ENCODE measurements around the gene SLC23A1.
A peak's percentile ranks its signal among the peaks of the same experiment; 100 is the strongest.
"Not testable (repeated sequence)": the region's sequence is repeated elsewhere in the genome, so short reads cannot be mapped to it uniquely, and the experiment has no call there.

SLC23A1 gene

DNA sequence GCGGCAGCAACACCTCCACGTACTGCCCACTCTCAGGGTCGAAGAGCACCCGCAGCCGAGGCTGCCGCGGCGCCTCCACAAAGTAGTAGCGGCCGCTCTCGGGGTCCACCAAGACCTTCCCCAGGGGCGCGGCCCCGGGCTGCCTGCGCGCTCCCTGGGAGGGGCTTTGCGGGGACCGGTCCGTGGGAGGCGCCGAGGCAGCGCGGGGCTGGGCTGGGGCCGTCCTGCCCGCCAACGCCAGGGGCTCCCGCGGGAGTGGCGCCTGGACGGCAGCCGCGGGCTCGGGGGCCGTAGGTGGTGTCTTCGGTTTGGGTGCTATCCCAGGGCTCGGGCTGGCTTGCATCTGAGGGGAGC lies 9.2 kb upstream of the SLC23A1 start:
- no peak for DNase-seq (ENCODE audit: low read depth, low spot score)
- peak overlapping the region; percentile 99 for H3K4me3 ChIP-seq (ENCODE audit: low read length)

DNA sequence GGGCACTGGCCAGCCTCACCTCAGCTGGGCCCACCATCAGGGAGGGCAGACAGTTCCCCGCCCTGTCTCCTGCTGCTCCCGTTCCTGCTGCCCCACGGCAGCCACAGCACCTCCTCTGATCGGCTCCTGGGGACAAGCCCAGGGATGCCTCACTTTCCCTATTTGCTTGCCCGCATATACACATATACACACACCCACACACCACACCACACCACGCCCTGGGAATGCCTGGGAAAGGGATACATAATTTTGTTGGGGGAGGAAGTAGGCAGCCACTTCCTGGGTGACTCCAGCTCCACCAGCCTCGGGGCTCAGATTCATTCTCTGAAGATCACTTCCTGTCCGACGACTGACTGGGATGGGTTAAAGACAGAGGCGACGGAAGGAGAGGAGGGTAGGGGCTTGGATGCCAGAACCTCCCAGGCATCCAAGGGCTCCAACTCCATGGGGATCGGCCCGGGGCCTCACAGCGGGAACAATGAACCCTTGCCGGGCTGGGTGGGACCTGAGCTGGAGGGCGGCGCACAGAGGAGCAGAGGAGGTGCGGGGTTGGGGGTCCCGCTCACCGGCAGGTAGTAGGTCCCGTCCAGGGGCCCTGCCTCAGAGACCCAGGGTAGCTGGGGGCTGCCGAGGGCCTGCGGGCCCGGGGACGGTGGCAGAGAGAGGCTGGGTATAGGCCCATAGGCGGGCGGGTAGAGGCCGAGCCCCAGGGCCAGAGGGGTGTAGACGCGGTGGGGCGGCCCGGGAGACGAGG lies 8.7 kb upstream of the SLC23A1 start:
- peak overlapping the region; percentile 99 for H3K4me3 ChIP-seq (ENCODE audit: low read length)
- peak; percentile 62 for DNase-seq (ENCODE audit: low read depth, low spot score)

DNA sequence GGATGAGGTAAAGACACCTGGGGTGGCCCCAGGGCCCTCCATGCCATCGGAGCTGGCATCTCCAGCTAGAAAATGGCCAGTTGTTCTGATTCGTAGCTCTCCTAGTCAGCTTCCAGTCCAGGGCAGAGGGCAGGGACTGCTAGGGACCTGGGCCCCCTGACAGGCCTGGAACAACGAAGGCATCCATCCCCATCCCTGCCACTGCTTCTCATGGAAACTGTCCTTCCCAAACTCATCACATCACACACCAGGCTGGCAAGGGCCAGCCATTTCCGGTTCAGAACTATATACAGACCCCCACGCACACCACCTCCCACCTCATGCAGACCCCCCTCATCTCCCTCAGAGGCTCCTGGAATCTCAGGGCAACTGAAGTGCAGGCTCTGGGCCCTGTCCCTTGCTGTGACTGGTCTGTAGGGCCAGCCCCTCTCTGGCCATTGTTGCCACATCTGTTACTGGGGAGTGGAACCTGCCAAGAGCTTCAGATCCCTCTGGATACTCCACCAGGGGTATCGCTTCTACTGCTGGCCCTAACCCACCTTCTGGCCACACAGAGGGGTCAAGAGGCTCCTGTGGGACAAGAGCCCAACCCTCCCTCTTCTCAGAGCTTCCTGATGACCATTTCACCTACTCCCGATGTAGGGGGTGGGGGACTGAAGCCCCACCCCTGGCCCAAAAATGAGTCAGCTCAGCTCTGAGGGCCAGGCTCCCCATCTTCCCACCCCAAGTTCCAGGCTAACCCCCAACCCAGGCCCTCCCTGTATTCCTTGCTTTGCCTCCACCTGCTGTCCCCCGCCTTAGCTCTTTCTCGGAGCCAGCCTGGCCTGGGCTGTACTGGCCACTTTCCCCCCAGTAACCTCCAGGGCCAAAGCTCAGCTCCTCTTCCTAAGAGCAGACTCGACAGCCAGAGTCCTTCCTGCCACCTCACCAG lies 7.8 kb upstream of the SLC23A1 start:
- peak overlapping the region; percentile 99 for H3K4me3 ChIP-seq (ENCODE audit: low read length)
- no peak for DNase-seq (ENCODE audit: low read depth, low spot score)

DNA sequence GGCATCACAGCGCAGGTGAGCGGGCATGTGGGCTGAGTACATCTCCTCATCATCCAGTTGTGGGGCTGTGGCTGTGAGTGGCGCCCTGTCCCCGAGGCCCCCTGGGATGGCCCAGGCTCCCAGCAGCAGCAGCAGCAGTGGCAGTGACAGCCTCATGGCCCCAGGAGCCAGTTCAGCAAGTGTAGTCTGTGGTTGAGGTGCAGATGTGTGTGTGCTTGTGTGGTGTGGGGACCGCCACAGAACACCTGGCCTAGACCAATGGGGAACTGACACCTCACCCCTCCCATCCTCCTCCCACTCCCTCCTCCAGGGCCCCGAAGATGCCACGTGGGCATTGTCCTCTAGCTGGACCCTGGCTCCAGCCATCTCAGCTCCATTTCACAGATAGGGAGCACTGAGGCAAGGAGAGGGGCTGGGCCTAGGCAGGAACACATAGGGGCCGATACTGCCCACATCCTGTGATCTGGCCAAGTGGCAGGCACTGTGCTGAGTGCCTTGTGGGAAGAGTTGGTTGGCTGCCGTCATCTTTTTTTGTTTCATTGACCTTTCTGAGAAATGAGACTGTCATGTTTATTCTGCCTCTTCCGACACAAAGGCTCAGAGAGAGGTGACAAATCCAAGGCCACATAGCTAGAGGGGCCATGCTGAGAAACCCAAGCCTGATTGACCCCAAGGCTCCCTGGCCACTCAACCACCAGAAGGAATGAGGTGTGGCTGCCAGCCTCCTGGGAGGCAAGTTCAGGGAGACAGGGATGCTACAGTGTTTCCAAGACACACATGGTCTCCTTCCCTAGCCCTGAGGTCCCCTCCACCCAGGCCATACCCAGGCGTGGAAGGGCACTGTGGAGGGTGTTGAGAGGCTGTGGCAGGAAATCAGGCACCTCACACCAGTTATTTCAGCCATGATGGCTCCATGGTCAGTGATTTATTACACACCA lies 6.9 kb upstream of the SLC23A1 start, which contains the start of gene MZB1:
TSS of gene MZB1 (minus strand) at position 213 of the 938 bp plus-strand sequence. CDS start at position 156, 57 bp downstream.
- peak within 1 kb of the TSS; percentile 99 for H3K4me3 ChIP-seq (ENCODE audit: low read length)
- peak; percentile 96 for DNase-seq (ENCODE audit: low read depth, low spot score)

DNA sequence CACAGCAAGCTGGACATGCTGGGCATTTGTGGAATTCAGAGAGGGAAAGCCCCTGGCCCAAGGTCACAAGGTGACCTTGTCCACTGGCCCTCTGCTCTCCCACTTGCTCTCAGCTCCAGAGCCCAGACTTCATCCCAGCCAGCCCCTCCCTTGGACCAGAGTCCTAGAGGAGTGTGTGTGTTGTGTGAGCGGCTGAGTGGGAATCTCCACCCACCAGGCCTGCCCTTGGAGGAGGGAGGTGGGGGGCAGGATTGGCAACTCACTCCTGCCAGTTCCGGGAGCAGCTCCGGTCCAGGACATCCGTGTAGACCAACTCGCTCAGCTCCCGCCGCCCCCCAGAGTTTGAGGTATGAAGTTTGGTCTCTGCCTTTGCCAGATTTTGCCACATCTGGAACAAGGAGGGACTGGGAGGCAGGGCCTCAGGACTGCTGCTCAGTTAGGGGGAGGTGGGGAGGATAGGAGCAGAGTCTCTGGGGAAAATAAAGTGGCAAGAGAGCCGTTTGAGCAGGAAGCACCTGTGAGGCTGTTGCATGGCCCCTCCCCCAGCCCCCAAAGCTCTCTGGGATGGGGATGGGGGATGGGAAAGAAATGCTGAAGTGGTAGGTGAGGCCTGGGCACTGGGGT lies 5.2 kb upstream of the SLC23A1 start:
- H3K4me3 ChIP-seq (ENCODE audit: low read length): peak overlapping the region; percentile 99
- peak; percentile 94 for DNase-seq (ENCODE audit: low read depth, low spot score)

DNA sequence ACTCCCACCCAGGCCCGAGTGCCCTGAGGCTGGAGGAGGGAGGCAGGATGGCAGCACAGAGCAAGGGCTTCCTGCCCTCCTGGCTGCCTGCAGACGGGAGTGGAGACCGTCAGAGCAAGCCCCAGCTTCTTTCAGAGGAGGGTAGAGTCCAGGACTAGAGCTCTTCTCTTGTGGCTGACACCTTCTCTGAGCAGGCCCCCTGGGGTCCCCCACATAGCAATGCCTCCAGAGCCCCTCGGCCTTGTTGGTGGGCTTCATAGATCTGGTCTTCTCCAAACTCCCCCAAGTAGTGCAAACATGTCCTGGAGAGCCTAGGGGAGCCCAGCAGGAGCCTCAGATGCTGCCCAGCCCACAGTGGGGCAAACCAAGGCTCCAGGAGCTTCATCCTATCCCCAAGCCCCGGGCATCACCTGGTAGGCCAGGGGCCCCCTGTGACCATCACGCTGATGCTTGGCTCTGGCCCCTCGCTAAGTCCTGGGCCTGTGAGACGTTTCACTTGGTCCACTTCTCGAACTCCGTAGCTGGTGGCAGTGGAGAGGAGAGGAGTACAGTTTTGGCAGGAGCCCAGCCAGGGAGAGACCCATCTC lies 4.6 kb upstream of the SLC23A1 start:
- no peak for DNase-seq (ENCODE audit: low read depth, low spot score)

DNA sequence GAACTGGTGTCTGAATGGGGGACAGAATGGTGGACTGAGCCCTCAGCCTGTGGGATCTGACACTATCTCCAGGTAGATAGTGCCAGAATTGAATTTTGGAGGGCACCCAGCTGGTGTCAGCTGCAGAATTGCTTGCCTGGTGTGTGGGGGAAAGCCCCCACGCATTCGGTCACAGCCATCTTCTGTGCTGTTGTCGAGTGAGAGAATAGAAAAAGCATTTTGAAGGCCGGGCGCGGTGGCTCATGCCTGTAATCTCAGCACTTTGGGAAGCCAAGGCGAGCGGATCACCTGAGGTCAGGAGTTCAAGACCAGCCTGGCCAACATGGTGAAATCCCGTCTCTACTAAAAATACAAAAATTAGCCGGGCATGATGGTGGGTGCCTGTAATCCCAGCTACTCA lies 3.9 kb upstream of the SLC23A1 start:
- DNase-seq (ENCODE audit: low read depth, low spot score): not testable (repeated sequence)
- H3K4me3 ChIP-seq (ENCODE audit: low read length): peak overlapping the region; percentile 8; the same call in 1 of the 2 replicates

More for the DNA sequence above, 4.6 kb upstream of the SLC23A1 start:
- H3K4me3 ChIP-seq (ENCODE audit: low read length): peak overlapping the region; percentile 99

DNA sequence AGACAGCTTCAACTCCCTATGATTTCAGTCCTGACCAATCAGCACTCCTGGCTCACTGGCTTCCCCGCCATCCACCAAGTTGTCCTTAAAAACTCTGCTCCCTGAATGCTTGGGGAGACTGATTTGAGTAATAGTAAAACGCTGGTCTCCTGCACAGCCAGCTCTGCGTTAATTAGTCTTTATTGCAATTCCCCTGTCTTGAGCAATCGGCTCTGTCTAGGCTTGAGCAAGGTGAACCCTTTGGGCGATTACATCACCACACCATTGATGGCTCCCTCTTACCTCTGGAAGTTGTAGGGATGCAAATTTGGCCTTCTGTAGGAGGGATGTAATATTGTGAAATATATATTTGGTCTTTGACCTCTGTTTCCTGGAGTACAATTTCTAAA lies 2.9 kb upstream of the SLC23A1 start:
- no peak for DNase-seq (ENCODE audit: low read depth, low spot score)

DNA sequence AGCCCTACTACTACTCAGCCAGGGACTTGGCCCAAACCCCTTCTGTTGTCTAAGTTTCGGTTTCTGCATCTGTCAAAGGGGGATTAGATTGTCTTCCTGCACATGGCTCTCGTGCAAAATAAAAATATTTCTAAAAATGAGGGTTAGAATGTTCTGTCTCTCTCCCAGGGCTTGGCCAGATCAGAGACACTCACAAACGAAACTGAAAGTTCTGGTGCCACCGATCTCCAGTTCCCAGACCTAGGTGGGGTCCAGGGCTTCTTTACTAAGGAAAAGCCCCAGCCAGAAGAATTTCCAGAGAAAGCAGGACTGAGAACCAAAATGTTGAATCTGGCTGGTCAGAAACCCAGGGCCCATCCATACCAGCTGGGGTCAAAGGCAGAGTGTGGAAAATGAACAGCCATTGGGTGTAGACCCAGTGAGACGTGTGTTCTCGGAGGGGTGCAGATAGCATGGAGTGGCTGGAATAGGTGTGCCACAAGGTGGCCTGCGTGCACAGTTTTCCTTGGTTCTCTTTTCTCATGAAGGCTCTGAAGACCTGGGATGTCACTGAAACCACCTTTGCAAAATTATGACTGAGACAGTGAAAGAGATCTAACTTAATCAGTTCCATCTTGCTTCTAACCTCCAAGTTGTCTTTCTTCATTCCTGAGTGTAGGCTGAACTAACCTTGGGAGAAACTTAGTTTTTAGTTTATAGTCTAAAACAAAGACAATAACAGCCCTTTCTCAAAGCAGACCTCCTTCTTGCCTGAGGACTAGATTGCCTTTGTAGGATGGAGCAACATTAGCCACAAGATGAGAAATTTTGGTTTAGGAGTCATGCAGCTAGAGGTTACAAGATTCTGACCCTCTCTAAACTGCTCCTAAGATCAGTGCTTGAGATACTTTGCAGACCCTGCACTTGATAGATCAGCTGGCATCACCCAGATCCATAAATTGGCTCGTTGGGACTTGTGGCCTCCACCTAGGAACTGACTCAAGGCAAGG lies 2.3 kb upstream of the SLC23A1 start:
- peak overlapping the region; percentile 37 for H3K4me3 ChIP-seq (ENCODE audit: low read length)
- DNase-seq (ENCODE audit: low read depth, low spot score): no peak

More for the DNA sequence above, 2.9 kb upstream of the SLC23A1 start:
- H3K4me3 ChIP-seq (ENCODE audit: low read length): no peak overlapping the region

DNA sequence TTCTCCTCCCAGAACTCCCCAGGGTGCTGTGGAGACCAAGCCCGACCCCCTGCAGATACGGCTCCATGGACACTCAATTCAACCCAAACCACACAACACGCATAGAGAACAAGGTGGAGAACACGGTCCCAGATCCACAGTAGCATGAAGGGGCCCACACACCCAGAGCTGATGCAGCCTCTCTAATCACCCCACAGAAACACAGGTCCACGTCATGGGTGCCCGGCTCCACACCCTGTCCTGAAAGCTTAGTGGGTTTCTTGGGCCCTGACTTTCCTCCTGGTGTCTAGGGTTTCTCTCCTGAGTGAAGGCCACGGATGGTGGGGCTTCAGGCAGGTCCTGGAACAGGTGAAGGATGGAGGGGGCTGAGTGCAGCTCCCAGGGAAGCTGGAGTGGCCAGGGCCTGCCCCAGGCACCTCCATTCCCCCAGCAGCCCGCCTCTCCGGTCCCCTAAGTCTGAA lies 1.5 kb upstream of the SLC23A1 start:
- H3K4me3 ChIP-seq (ENCODE audit: low read length): peak overlapping the region; percentile 37; the same call in 1 of the 2 replicates
- DNase-seq (ENCODE audit: low read depth, low spot score): no peak

DNA sequence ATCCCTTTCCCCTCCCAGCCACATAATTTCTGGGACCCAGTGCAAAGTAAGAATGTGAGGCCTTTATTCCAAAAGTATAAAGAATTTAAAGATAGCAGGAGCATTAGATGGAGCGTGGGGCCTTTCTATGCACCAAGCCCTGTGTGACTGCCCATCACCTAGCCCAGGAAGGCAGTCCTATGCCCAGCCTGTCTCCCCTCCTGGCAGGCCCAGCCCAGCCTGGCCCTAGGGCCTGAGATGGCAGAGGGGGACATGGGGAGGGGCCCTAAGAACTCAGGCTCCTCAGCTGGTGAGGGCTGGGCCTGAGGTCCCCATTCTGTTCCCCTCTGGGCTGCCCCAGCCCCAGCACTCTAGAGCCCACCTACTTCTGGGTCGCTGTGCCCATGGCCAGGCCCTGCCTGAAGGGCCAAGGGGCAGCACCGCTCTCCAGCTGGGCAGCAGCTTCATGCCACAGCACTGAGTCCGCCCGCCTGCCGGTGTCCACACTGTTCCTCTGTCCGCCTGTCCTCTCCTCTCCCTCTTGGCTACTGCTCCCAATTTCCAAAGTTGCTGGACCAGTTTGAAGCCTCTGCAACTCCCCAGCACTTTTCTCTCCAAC lies 995 bp upstream of the SLC23A1 start:
- no peak for DNase-seq (ENCODE audit: low read depth, low spot score)
- no peak overlapping the region for H3K4me3 ChIP-seq (ENCODE audit: low read length)

DNA sequence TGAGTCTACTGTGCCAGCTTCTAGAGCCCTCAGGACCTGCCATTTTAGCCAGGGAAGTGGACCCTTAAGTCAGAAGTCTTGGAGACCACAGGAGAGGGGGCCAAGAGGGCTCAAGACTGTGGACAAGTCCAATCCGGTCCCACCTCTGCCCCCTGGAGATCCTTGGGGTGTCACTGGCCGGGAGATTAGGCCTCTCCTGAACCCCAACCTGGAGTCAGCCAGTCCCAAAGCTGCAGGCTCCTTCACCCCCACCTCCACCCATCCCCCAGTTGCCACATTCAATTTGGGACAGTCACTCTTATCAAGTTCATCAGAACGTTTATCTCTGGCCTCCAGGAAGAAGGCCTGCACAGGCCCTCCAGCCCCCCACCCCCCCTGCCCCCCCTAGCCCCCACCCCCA lies 290 bp downstream of the SLC23A1 start:
- no peak overlapping the region for H3K4me3 ChIP-seq (ENCODE audit: low read length)
- no peak for DNase-seq (ENCODE audit: low read depth, low spot score)

DNA sequence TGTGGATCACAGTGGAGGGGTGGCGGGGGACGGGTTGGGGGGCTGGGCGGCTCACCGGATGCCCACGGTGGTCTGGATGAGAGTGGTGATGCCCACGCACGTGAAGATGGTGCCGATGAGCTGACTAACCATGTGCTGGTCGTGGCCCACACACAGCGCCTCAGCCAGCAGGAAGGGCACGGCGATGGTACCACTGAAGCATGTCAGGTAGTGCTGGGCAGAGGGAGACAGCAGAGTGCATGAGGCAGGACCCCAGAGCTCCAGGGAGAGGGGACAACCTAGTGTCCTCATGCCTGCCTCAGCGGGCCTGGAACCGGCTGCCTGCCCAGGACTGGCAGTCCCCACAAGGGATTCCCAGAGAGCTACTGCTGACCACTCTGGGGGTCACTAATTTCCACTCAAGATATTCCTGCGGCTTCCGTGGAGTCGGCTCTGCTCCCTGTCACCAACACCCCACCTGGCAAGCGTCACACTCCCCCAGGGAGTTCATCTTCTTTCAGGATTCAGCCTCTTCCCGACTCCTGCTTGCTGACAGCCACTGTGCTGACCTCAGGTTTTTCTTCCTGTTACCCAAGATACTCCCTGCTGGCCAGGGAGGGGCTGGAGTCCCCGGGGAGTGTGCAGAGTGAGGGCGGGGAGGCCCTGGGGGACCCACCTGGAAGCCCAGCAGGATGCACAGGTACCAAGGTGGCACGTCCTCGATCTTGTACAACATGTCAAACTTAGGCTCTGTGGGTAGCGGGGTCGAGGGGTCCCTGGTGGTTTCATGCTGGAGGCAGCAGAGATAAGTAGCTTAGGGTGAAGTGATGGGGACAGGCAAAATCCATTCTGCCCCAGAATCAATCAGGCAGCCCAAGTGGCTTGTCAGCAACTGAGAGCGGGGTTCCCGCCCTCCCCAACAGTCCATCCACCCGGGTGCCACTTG lies 998 bp downstream of the SLC23A1 start:
- no peak overlapping the region for H3K4me3 ChIP-seq (ENCODE audit: low read length)
- DNase-seq (ENCODE audit: low read depth, low spot score): no peak

DNA sequence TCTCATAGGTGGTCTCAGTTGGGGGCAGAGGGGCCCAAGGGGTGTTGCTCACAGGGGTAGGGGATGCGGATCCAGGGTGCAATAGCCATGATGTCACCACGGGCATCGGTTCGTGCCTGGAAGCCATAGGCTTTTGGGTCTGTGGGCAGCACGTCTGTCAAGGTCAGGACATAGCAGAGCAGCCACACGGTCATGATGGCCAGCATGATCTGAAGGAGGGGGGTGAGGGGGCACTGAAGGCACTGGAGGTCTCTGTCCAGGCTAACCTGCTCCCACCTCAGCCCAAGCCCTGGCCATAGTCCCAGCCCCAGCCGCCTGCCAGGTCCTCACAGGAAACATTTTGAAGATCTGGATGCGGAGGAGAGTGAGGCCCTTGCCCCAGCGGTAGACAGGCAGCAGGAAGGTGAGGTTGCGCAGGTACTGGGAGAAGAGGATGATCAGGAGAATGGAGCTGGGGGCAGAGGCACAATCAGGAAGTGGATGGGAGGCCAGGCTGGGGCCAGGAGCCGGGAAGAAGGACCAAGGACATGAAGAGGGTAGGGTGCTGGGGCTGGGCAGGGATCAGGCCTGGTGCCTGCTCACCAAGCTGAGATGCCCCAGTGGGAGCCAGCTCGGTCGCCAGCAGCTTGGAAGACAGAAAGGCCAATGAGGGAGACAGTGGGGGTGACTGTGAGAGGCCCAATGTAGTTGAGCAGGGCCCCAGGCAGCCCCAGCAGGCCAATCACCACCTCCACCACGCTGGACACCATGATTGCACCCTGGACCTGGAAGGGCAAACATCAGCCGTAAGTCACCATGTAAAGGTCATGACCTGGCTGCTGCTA lies 3.3 kb downstream of the SLC23A1 start:
- DNase-seq (ENCODE audit: low read depth, low spot score): no peak
- H3K4me3 ChIP-seq (ENCODE audit: low read length): no peak overlapping the region

DNA sequence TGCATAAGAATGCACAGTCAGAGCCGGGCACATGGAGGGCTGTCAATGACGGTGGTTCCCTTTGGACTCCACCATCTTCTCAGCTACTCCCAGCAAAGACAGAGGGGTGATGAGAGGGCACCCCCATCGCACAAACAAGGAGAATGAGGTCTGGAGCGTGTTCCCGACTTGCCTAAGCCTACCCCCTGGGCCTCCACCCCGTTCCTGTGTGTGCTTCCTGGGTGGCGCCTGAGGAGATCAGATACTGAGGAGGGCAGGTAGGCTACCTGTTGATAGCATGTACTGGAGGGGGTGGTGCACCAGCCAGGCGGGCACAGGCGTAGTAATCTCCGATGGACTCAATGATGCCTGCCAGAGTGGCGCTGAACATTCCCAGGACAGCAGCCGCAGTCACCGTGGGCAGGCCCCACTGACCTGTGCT lies 4.1 kb downstream of the SLC23A1 start:
- no peak overlapping the region for H3K4me3 ChIP-seq (ENCODE audit: low read length)
- no peak for DNase-seq (ENCODE audit: low read depth, low spot score)

All from Jurkat, Clone E6-1 (cell line).